Endodermal cell (in vitro differentiated cells): Measurements from ENCODE around the gene FAM53A. TPM values are rescaled to one million over a fixed set of nuclear protein-coding genes. Genes with fewer than 3 reads are reported as not detected.
A peak's percentile ranks its signal among the peaks of the same experiment; 100 is the strongest.

Source experiments
- DNase-seq: peaks from one replicate; pipeline ENCODE4 v3.0.0-alpha.2; 2017
- H3K27ac ChIP-seq: 2 replicates; pipeline ENCODE4 v1.5.1; 2013; ENCODE audit warnings: mild to moderate bottlenecking, low read depth, low read length, moderate library complexity
- H3K27me3 ChIP-seq: 2 replicates; pipeline ENCODE4 v1.6.1; 2013; ENCODE audit warnings: mild to moderate bottlenecking, low read length, moderate library complexity; ENCODE audit not compliant: insufficient read depth, control insufficient read depth, poor library complexity, severe bottlenecking
- H3K36me3 ChIP-seq: 2 replicates; pipeline ENCODE4 v1.7.0; 2013; ENCODE audit warnings: mild to moderate bottlenecking, low read length, moderate library complexity; ENCODE audit not compliant: control insufficient read depth, insufficient read depth
- H3K4me1 ChIP-seq: one replicate; pipeline ENCODE4 v1.7.0; 2013; ENCODE audit warnings: low read length; ENCODE audit not compliant: control insufficient read depth, insufficient read depth
- H3K4me3 ChIP-seq: 2 replicates; pipeline ENCODE4 v1.5.1; 2013; ENCODE audit warnings: mild to moderate bottlenecking, low read length, moderate library complexity
- H3K9ac ChIP-seq: 2 replicates; pipeline ENCODE4 v1.6.1; 2013; ENCODE audit warnings: mild to moderate bottlenecking, low read length, moderate library complexity; ENCODE audit not compliant: poor library complexity, severe bottlenecking; ENCODE audit errors: extremely low read depth
- H3K9me3 ChIP-seq: 2 replicates; pipeline ENCODE4 v1.6.1; 2013; ENCODE audit warnings: mild to moderate bottlenecking, low read length, moderate library complexity; ENCODE audit not compliant: control insufficient read depth
- H3K27ac Mint-ChIP-seq: 2 replicates; pipeline ENCODE4 v1.8.0; 2020; ENCODE audit warnings: mixed read lengths
- H3K27me3 Mint-ChIP-seq: 2 replicates; pipeline ENCODE4 v1.8.0; 2021; ENCODE audit warnings: mild to moderate bottlenecking, mixed read lengths; ENCODE audit not compliant: insufficient read depth
- H3K36me3 Mint-ChIP-seq: 2 replicates; pipeline ENCODE4 v1.8.0; 2020; ENCODE audit warnings: low read depth, mixed read lengths
- H3K4me1 Mint-ChIP-seq: 2 replicates; pipeline ENCODE4 v1.8.0; 2020; ENCODE audit warnings: mixed read lengths
- H3K4me3 Mint-ChIP-seq: 2 replicates; pipeline ENCODE4 v1.8.0; 2020; ENCODE audit warnings: mild to moderate bottlenecking, moderate library complexity, mixed read lengths
- H3K9me3 Mint-ChIP-seq: 2 replicates; pipeline ENCODE4 v1.8.0; 2020; ENCODE audit warnings: mild to moderate bottlenecking, mixed read lengths
- WGBS, 2 experiments: methylation state at CpG; one replicate each; pipeline versions ENCODE4 v1.1.5 to v1.1.7; 2013; ENCODE audit warnings: missing lambda C conversion rate in 2 of 2, mixed read lengths in 1 of 2; ENCODE audit not compliant: insufficient coverage in 1 of 2, insufficient read length in 1 of 2; 5-methylcytosine and 5-hydroxymethylcytosine counted together
- total RNA-seq, 2 donors: library from RNA; stranded (reverse); fragmentation: NEBNext Ultra II Directional in 1 of 2; extraction: Animal tissue kit (Norgen Biotek cat#: 25700) in 1 of 2; gene quantifications; 2 replicates in 1 of 2; 3 replicates in 1 of 2; pipeline ENCODE4 v1.2.1, GENCODE V29; 2021
- TF ChIP-seq, protein P1 (sequence below): fragments of 200-600 bp; sonication (generic); conservative IDR thresholded peaks from 2 replicates; pipeline ENCODE4 v1.5.0; 2021; ENCODE audit warnings: antibody characterized with exemption, mild to moderate bottlenecking

Gene FAM53A
- total RNA-seq, 2 donors from 2014 or later = 3.7 to 4.9 TPM

DNA sequence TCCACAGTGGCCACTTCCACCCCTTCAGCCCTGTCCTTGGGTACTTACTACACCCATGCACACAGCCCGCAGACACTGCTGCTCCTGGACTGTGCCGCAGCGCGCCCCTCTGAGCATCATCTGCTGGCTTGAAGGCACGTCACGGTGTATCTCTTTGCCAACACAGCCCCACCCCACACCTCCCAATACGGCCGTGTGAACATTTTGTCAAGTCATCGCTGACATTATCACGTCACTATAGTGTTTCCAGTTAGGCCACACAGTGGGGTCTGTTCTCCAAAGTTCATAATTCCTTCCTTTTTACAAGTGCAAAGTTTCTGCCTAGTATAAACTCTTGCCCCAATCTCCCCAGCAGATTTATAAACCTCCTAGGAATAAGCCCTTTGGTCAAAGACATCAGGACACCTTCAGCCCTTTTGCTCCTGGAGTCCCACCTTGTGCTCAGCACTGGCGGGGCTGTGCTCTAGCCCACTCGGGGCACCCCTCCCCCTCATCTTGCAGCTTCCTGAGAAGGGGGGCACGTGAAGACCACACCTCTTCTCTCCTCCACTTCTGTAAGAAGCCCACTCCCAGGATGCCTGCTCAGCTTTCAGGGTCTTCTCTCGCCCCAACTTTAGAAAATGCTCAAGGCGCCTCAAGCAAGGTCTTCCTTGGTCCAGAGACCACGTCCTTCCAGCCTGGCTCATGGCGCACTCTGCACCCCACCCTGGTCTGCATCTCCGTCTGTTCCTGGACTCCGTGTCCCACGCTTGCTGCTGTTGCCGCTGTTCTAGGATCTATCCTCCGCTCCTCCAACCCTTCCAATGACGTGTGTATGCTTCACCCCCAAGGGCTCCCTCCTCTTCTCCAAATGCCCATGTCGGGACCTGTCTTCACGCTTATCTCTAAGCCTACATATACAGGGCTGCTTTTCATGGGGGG, 7.2 kb downstream of the FAM53A start:
- DNase-seq = no peak
- H3K4me3 ChIP-seq = no peak overlapping the region
- H3K9ac ChIP-seq = no peak overlapping the region
- no peaks in the 10 kb centered on the region for H3K27me3 ChIP-seq
- Mint-ChIP-seq H3K36me3 (no peaks in the 10 kb centered on the region), H3K9me3 (no peaks in the 10 kb centered on the region), H3K4me1 (no peaks in the 10 kb centered on the region), H3K4me3 (no peak overlapping the region), H3K27me3 (peaks cover 9% of the 10 kb centered on the region), H3K27ac (no peak overlapping the region)
- WGBS, 2 experiments = 88 to 92% methylated on average over 19 to 24 of the region's 25 CpGs
- H3K36me3 ChIP-seq = no peaks in the 10 kb centered on the region
- TF ChIP-seq, protein P1, sequence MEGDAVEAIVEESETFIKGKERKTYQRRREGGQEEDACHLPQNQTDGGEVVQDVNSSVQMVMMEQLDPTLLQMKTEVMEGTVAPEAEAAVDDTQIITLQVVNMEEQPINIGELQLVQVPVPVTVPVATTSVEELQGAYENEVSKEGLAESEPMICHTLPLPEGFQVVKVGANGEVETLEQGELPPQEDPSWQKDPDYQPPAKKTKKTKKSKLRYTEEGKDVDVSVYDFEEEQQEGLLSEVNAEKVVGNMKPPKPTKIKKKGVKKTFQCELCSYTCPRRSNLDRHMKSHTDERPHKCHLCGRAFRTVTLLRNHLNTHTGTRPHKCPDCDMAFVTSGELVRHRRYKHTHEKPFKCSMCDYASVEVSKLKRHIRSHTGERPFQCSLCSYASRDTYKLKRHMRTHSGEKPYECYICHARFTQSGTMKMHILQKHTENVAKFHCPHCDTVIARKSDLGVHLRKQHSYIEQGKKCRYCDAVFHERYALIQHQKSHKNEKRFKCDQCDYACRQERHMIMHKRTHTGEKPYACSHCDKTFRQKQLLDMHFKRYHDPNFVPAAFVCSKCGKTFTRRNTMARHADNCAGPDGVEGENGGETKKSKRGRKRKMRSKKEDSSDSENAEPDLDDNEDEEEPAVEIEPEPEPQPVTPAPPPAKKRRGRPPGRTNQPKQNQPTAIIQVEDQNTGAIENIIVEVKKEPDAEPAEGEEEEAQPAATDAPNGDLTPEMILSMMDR = no peak
- no peak overlapping the region for H3K27ac ChIP-seq
- no peaks in the 10 kb centered on the region for H3K4me1 ChIP-seq
- H3K9me3 ChIP-seq = no peaks in the 10 kb centered on the region

DNA sequence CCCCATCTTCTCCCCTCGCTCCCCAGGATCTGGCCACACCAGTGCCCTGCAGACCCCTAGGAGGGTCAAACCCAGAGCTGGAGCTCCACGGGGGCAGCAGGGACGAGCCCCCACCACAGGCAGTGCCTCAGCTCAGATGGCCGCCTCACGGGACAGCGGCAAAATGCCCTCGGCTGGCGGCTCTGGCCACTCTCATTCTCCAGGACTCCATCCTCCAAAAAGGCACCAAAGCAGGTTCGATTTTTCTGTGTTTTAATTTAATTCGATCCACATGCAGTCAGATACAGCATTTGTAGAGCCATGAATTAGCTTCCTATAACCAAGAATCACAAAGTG, 8.3 kb downstream of the FAM53A start:
- no peaks in the 10 kb centered on the region for H3K27me3 ChIP-seq
- no peaks in the 10 kb centered on the region for H3K4me1 ChIP-seq
- H3K9me3 Mint-ChIP-seq = no peaks in the 10 kb centered on the region
- H3K27me3 Mint-ChIP-seq = peaks cover 2% of the 10 kb centered on the region
- no peaks in the 10 kb centered on the region for H3K36me3 Mint-ChIP-seq
- no peak overlapping the region for H3K27ac Mint-ChIP-seq
- H3K4me1 Mint-ChIP-seq = no peaks in the 10 kb centered on the region
- no peak overlapping the region for H3K4me3 Mint-ChIP-seq
- H3K9ac ChIP-seq = no peak overlapping the region
- H3K9me3 ChIP-seq = no peaks in the 10 kb centered on the region
- H3K4me3 ChIP-seq = no peak overlapping the region
- 81 to 88% methylated on average over 8 to 10 of the region's 10 CpGs for WGBS, 2 experiments
- no peaks in the 10 kb centered on the region for H3K36me3 ChIP-seq
- TF ChIP-seq, protein P1 = no peak
- no peak overlapping the region for H3K27ac ChIP-seq
- no peak for DNase-seq

DNA sequence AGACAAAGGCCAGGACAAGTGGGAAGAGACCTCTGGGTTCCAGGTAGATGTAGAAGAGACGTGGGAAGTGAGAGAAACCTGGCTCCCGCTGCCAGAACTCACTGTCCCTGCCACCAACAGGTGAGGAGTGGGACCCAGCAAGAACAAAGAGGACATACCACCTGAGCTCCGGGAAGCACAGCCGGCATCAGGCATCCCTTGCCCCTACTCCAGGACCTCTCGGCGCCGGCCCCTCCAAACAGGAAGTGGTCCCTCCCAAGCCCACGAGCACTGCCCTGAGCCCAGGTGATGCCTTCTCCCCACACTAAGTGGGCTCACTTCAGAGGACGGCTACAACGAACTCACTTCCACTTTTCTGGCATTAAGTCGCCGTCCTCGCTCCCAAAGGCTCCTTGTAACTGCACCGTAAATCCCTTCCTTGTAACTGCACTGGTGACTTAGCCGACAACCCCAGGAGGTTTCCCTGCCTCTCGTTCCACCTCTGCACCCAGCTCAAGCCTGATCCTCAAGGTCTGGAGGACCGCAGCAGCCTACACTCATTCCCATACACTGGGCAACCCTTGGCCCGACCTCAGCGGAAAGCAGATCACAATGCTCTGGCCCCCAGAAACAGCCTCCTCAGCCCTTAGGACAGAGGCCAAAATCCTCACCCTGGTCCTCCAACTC, 8.8 kb downstream of the FAM53A start:
- WGBS, 2 experiments = 93% methylated on average over 12 to 19 of the region's 19 CpGs
- no peaks in the 10 kb centered on the region for H3K4me1 Mint-ChIP-seq
- TF ChIP-seq, protein P1 = no peak
- H3K9me3 ChIP-seq = no peaks in the 10 kb centered on the region
- no peak overlapping the region for H3K27ac ChIP-seq
- DNase-seq = no peak
- no peaks in the 10 kb centered on the region for H3K9me3 Mint-ChIP-seq
- H3K4me1 ChIP-seq = no peaks in the 10 kb centered on the region
- peak overlapping the region; percentile 6 for H3K27ac Mint-ChIP-seq
- no peaks in the 10 kb centered on the region for H3K27me3 ChIP-seq
- H3K36me3 Mint-ChIP-seq = no peaks in the 10 kb centered on the region
- no peak overlapping the region for H3K4me3 ChIP-seq
- H3K4me3 Mint-ChIP-seq = no peak overlapping the region
- no peak overlapping the region for H3K9ac ChIP-seq
- no peaks in the 10 kb centered on the region for H3K36me3 ChIP-seq
- no peaks in the 10 kb centered on the region for H3K27me3 Mint-ChIP-seq
